ENCODE measurements around the gene GATD1. TPM values are rescaled to one million over a fixed set of nuclear protein-coding genes. Genes with fewer than 3 reads are reported as not detected.
"Not testable (repeated sequence)": the region's sequence is repeated elsewhere in the genome, so short reads cannot be mapped to it uniquely, and the experiment has no call there.

Gene GATD1
- polyA plus RNA-seq, 1 donor from 2014 or later, result 146 TPM

- TF ChIP-seq SMC3 (conservative IDR thresholded peaks at IDR 0.05; ENCODE audit: poor library complexity) (no peak), POLR2AphosphoS5 (IDR thresholded peaks at IDR 0.05) (no peak), REST (IDR thresholded peaks at IDR 0.05; ENCODE audit: borderline replicate concordance) (no peak), TAF1 (IDR thresholded peaks at IDR 0.05; ENCODE audit: low read depth) (no peak), EZH2 (IDR thresholded peaks at IDR 0.05; ENCODE audit: borderline replicate concordance, insufficient read depth, low read length, poor library complexity, severe bottlenecking) (no peak), MXI1 (conservative IDR thresholded peaks at IDR 0.05; ENCODE audit: poor library complexity, severe bottlenecking) (no peak), EP300 (conservative IDR thresholded peaks at IDR 0.05; ENCODE audit: poor library complexity, severe bottlenecking) (no peak), RAD21 (conservative IDR thresholded peaks at IDR 0.05) (no peak)
- TF ChIP-seq, protein P1, sequence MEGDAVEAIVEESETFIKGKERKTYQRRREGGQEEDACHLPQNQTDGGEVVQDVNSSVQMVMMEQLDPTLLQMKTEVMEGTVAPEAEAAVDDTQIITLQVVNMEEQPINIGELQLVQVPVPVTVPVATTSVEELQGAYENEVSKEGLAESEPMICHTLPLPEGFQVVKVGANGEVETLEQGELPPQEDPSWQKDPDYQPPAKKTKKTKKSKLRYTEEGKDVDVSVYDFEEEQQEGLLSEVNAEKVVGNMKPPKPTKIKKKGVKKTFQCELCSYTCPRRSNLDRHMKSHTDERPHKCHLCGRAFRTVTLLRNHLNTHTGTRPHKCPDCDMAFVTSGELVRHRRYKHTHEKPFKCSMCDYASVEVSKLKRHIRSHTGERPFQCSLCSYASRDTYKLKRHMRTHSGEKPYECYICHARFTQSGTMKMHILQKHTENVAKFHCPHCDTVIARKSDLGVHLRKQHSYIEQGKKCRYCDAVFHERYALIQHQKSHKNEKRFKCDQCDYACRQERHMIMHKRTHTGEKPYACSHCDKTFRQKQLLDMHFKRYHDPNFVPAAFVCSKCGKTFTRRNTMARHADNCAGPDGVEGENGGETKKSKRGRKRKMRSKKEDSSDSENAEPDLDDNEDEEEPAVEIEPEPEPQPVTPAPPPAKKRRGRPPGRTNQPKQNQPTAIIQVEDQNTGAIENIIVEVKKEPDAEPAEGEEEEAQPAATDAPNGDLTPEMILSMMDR (IDR thresholded peaks at IDR 0.05; ENCODE audit: poor library complexity, severe bottlenecking), result no peak
- H3F3A ChIP-seq (ENCODE audit: insufficient read depth, low read length, poor library complexity, severe bottlenecking), result no peaks in the 10 kb centered on the region
- no peaks in the 10 kb centered on the region for H4K20me1 ChIP-seq (ENCODE audit: insufficient read depth)
- no peaks in the 10 kb centered on the region for H3K9me2 ChIP-seq (ENCODE audit: insufficient read depth, low read length)
- no peak overlapping the region for H3K9ac ChIP-seq (ENCODE audit: low read length)
- no peak overlapping the region for H3K4me2 ChIP-seq (ENCODE audit: low read length)
- H3K27me3 ChIP-seq (ENCODE audit: insufficient read depth, low read depth, low read length), result no peaks in the 10 kb centered on the region
- no peak overlapping the region for H2AFZ ChIP-seq (ENCODE audit: low read depth, low read length)
- H3K79me2 ChIP-seq (replicated peaks; ENCODE audit: insufficient read depth, low read length), result no peaks in the 10 kb centered on the region
- no peaks in the 10 kb centered on the region for H3K9me3 ChIP-seq (ENCODE audit: low read length)
- no peaks in the 10 kb centered on the region for H3K36me3 ChIP-seq (ENCODE audit: insufficient read depth, low read length)
- no peak overlapping the region for H3K27ac ChIP-seq (ENCODE audit: low read length)
- H3K4me3 ChIP-seq (ENCODE audit: low read length), result no peak overlapping the region
These were observed 39.9 kb downstream of the GATD1 start for GRCh38 chr11:737366-737765.

DNA sequence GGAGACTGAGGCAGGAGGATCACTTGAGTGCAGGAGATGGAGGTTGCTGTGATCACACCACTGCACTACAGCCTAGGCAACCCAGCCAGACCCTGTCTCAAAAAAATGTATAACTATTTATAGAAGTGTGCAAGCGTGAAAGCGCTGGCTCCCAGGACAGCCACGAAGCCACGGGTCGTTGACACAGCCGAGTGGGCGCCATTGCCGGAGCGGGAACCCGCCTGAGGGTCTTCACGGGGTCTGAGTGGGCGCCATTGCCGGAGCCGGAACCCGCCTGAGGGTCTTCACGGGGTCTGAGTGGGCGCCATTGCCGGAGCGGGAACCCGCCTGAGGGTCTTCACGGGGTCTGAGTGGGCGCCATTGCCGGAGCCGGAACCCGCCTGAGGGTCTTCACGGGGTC lies 42.7 kb downstream of the GATD1 start:
- not testable (repeated sequence) for H3K9me3 ChIP-seq (ENCODE audit: low read length); H3K9me2 ChIP-seq (ENCODE audit: insufficient read depth, low read length); H3K36me3 ChIP-seq (ENCODE audit: insufficient read depth, low read length); H3K9ac ChIP-seq (ENCODE audit: low read length); H2AFZ ChIP-seq (ENCODE audit: low read depth, low read length); H3K4me3 ChIP-seq (ENCODE audit: low read length); H3K79me2 ChIP-seq (replicated peaks; ENCODE audit: insufficient read depth, low read length); H3K27ac ChIP-seq (ENCODE audit: low read length); H3K27me3 ChIP-seq (ENCODE audit: insufficient read depth, low read depth, low read length); H3K4me2 ChIP-seq (ENCODE audit: low read length); H3F3A ChIP-seq (ENCODE audit: insufficient read depth, low read length, poor library complexity, severe bottlenecking); H4K20me1 ChIP-seq (ENCODE audit: insufficient read depth)

- Histone ChIP-seq H3K9ac (ENCODE audit: low read length) (no peak overlapping the region), H3K36me3 (ENCODE audit: insufficient read depth, low read length) (no peaks in the 10 kb centered on the region), H3F3A (ENCODE audit: insufficient read depth, low read length, poor library complexity, severe bottlenecking) (no peaks in the 10 kb centered on the region), H3K27me3 (ENCODE audit: insufficient read depth, low read depth, low read length) (no peaks in the 10 kb centered on the region), H3K27ac (ENCODE audit: low read length) (no peak overlapping the region), H2AFZ (ENCODE audit: low read depth, low read length) (no peak overlapping the region), H3K4me3 (ENCODE audit: low read length) (no peak overlapping the region), H3K4me2 (ENCODE audit: low read length) (no peak overlapping the region), H3K79me2 (replicated peaks; ENCODE audit: insufficient read depth, low read length) (no peaks in the 10 kb centered on the region), H4K20me1 (ENCODE audit: insufficient read depth) (no peaks in the 10 kb centered on the region), H3K9me3 (ENCODE audit: low read length) (no peaks in the 10 kb centered on the region), H3K9me2 (ENCODE audit: insufficient read depth, low read length) (no peaks in the 10 kb centered on the region)
- TF ChIP-seq POLR2AphosphoS5 (IDR thresholded peaks at IDR 0.05) (no peak), EP300 (conservative IDR thresholded peaks at IDR 0.05; ENCODE audit: poor library complexity, severe bottlenecking) (no peak), SMC3 (conservative IDR thresholded peaks at IDR 0.05; ENCODE audit: poor library complexity) (no peak), RAD21 (conservative IDR thresholded peaks at IDR 0.05) (no peak)
- TF ChIP-seq, protein P1 (IDR thresholded peaks at IDR 0.05; ENCODE audit: poor library complexity, severe bottlenecking), result no peak
These were observed 44.2 kb downstream of the GATD1 start for GRCh38 chr11:733072-733471.

Data from neural cell (in vitro differentiated cells).